Kidney tubule cell (primary cell): ENCODE results near the gene PDE7B.
A peak's percentile ranks its signal among the peaks of the same experiment; 100 is the strongest.
"Not testable (repeated sequence)": the region's sequence is repeated elsewhere in the genome, so short reads cannot be mapped to it uniquely, and the experiment has no call there.

ENCODE experiments used
- DNase-seq: peaks from one replicate; pipeline ENCODE4 v3.0.0-alpha.2; 2018; ENCODE audit warnings: low spot score

The PDE7B gene

GRCh38 chr6:136191606-136192312 lies 340.3 kb downstream of the PDE7B start:
- DNase-seq, result no peak

GRCh38 chr6:136192902-136193301 lies 341.4 kb downstream of the PDE7B start:
- no peak for DNase-seq

- DNase-seq, result no peak
Observed at GRCh38 chr6:136201732-136202131, 350.2 kb downstream of the PDE7B start.

- DNase-seq, result no peak
Observed at GRCh38 chr6:136208783-136209182, 357.3 kb downstream of the PDE7B start.

- peak; percentile 13 for DNase-seq
Observed at GRCh38 chr6:136209496-136209895, 358.0 kb downstream of the PDE7B start.

- no peak for DNase-seq
Observed at GRCh38 chr6:136210398-136211165, 359.1 kb downstream of the PDE7B start.

GRCh38 chr6:136212608-136213007 lies 361.1 kb downstream of the PDE7B start:
- DNase-seq, result no peak

- no peak for DNase-seq
Observed at GRCh38 chr6:136213012-136213539, 361.6 kb downstream of the PDE7B start.

GRCh38 chr6:136213853-136214252 lies 362.4 kb downstream of the PDE7B start:
- no peak for DNase-seq

GRCh38 chr6:136216503-136217401 lies 365.3 kb downstream of the PDE7B start:
- DNase-seq, result no peak

GRCh38 chr6:136224974-136225373 lies 373.5 kb downstream of the PDE7B start:
- DNase-seq, result not testable (repeated sequence)

GRCh38 chr6:136225496-136225895 lies 374.0 kb downstream of the PDE7B start:
- peak; percentile 59 for DNase-seq

- DNase-seq, result peak; percentile 70
Observed at GRCh38 chr6:136226027-136226673, 374.6 kb downstream of the PDE7B start.

- peak; percentile 92 for DNase-seq
Observed at GRCh38 chr6:136226674-136227377, 375.3 kb downstream of the PDE7B start.

GRCh38 chr6:136228814-136229213 lies 377.3 kb downstream of the PDE7B start:
- DNase-seq, result no peak

GRCh38 chr6:136230219-136230853 lies 378.8 kb downstream of the PDE7B start:
- peak; percentile 15 for DNase-seq

GRCh38 chr6:136232701-136233100 lies 381.2 kb downstream of the PDE7B start:
- DNase-seq, result no peak

GRCh38 chr6:136235233-136235564 lies 383.7 kb downstream of the PDE7B start:
- DNase-seq, result peak; percentile 74

GRCh38 chr6:136236466-136237293 lies 385.2 kb downstream of the PDE7B start:
- no peak for DNase-seq
